MM.1S (cell line): Measurements from ENCODE around the gene GPA33.

Experiments used
- CTCF ChIP-seq: fragments of 300-600 bp; sonication (generic); IDR thresholded peaks from 2 replicates; pipeline ENCODE4 v1.5.1; 2016; ENCODE audit warnings: antibody characterized with exemption, low read length, mixed read lengths
- EZH2phosphoT487 ChIP-seq: fragments of 300-600 bp; sonication (generic); IDR thresholded peaks from 2 replicates; pipeline ENCODE4 v1.6.1; 2018; ENCODE audit warnings: antibody characterized with exemption, low read length

- TF ChIP-seq CTCF (no peak), EZH2phosphoT487 (no peak)
These were observed 12.9 kb upstream of the GPA33 start for GRCh38 chr1:167102906-167103573.
